NCI-H69 (cell line): ENCODE measurements around the gene MMRN2.
"Not testable (repeated sequence)": the region's sequence is repeated elsewhere in the genome, so short reads cannot be mapped to it uniquely, and the experiment has no call there.

Experiments
- DNase-seq: peaks from one replicate; lab custom pipeline; 2025; lab: John Stamatoyannopoulos, UW

The MMRN2 gene

GRCh38 chr10:86956848-86957448, 467 bp downstream of the MMRN2 start:
- DNase-seq = no peak

- no peak for DNase-seq
These were observed 1.1 kb downstream of the MMRN2 start for GRCh38 chr10:86956195-86956847.

- no peak for DNase-seq
These were observed 1.8 kb downstream of the MMRN2 start for GRCh38 chr10:86955501-86956194.

- DNase-seq = no peak
These were observed 2.5 kb downstream of the MMRN2 start for GRCh38 chr10:86954681-86955500.

- DNase-seq = no peak
These were observed 3.4 kb downstream of the MMRN2 start for GRCh38 chr10:86953747-86954680.

- not testable (repeated sequence) for DNase-seq
These were observed 4.7 kb downstream of the MMRN2 start for GRCh38 chr10:86952697-86953096.

GRCh38 chr10:86952106-86952505, 5.3 kb downstream of the MMRN2 start:
- no peak for DNase-seq

GRCh38 chr10:86951184-86951761, 6.1 kb downstream of the MMRN2 start:
- DNase-seq = no peak

GRCh38 chr10:86950349-86950748, 7.1 kb downstream of the MMRN2 start:
- no peak for DNase-seq

GRCh38 chr10:86947806-86948205, 9.6 kb downstream of the MMRN2 start:
- not testable (repeated sequence) for DNase-seq

GRCh38 chr10:86946213-86947155, 10.9 kb downstream of the MMRN2 start:
- DNase-seq = peak; percentile 75

- peak; percentile 45 for DNase-seq
These were observed 11.8 kb downstream of the MMRN2 start for GRCh38 chr10:86945361-86946212.

- DNase-seq = no peak
These were observed 12.5 kb downstream of the MMRN2 start for GRCh38 chr10:86944907-86945306.

GRCh38 chr10:86944471-86944870, 12.9 kb downstream of the MMRN2 start:
- peak; percentile 3 for DNase-seq

GRCh38 chr10:86944031-86944419, 13.4 kb downstream of the MMRN2 start:
- DNase-seq = no peak

- DNase-seq = no peak
These were observed 13.9 kb downstream of the MMRN2 start for GRCh38 chr10:86943316-86944030.

- DNase-seq = no peak
These were observed 14.7 kb downstream of the MMRN2 start for GRCh38 chr10:86942441-86943315.
